ENCODE measurements around the gene PDE3B.

- TF ChIP-seq CTCF (IDR thresholded peaks at IDR 0.05) (no peak), POLR2A (IDR thresholded peaks at IDR 0.05) (no peak)
These were observed 8.8 kb upstream of the PDE3B start for GRCh38 chr11:14634813-14635212.
